Measurements from ENCODE around the gene S100PBP. TPM values are rescaled to one million over a fixed set of nuclear protein-coding genes. Genes with fewer than 3 reads are reported as not detected.
A peak's percentile ranks its signal among the peaks of the same experiment; 100 is the strongest.

Gene S100PBP
- total RNA-seq (2014; rRNA removed) = 33.7 and 41.0 TPM in 2 replicates
- polyA plus RNA-seq (2012) = 12.1 TPM

GRCh38 chr1:32817159-32817814, at the start of gene S100PBP, which contains the start of gene YARS1:
S100PBP (plus strand) TSS chr1:32817653; CDS start chr1:32826100, 8,447 bp downstream.
YARS1 (minus strand) TSS chr1:32817358; CDS start chr1:32817244, 114 bp downstream.
- DNase-seq (ENCODE audit: low read depth) = peak; percentile 96

GRCh38 chr1:32768110-32768850, 49.2 kb upstream of the S100PBP start:
- DNase-seq (ENCODE audit: low read depth) = no peak

DNA sequence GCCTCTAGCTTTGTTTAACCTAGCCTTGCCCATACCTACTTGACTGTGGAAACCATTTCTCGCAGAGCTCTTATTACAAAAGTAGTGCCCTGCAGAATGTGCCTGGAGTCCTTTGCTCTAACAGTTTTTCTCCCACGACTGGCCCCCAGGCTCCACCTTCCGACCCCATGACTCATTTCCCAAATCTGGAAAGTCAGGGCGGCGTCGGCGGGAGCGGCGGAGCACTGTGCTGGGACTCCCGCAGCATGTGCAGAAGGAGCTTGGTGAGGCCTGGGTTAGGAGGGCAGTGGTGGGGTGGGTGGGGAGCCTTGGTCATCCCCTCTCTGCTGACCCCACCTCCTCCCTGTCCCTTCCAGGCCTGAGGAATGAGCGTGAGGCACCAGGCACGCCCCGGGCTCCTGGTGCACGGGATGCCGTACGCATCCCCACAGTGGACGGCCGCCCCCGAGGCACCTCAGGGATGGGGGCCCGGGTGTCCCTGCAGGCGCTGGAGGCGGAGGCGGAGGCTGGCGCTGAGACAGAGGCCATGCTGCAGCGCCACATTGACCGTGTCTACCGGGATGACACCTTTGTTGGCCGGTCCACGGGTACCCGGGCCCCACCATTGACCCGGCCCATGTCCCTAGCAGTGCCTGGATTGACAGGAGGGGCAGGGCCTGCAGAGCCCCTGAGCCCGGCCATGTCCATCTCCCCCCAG, 47.8 kb upstream of the S100PBP start:
- DNase-seq (ENCODE audit: low read depth) = peak; percentile 45

DNA sequence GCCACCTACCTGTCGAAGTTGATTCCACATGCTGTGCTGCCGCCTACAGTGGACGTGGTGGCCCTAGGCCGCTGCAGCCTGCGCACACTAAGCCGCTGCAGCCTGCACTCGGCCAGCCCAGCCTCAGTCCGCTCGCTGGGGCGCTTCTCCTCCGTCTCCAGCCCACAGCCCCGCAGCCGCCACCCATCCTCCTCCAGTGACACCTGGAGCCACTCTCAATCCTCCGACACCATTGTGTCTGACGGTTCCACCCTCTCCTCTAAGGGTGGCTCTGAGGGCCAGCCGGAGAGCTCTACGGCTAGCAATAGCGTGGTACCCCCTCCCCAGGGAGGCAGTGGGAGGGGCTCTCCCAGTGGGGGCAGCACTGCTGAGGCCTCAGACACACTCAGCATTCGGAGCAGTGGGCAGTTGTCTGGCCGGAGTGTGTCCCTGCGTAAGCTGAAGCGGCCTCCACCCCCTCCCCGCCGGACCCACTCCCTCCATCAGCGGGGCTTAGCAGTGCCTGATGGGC, 47.2 kb upstream of the S100PBP start:
- no peak for DNase-seq (ENCODE audit: low read depth)

- no peak for DNase-seq (ENCODE audit: low read depth)
Measured at GRCh38 chr1:32770741-32771548, 46.5 kb upstream of the S100PBP start.

- DNase-seq (ENCODE audit: low read depth) = no peak
Measured at GRCh38 chr1:32771561-32772280, 45.7 kb upstream of the S100PBP start.

DNA sequence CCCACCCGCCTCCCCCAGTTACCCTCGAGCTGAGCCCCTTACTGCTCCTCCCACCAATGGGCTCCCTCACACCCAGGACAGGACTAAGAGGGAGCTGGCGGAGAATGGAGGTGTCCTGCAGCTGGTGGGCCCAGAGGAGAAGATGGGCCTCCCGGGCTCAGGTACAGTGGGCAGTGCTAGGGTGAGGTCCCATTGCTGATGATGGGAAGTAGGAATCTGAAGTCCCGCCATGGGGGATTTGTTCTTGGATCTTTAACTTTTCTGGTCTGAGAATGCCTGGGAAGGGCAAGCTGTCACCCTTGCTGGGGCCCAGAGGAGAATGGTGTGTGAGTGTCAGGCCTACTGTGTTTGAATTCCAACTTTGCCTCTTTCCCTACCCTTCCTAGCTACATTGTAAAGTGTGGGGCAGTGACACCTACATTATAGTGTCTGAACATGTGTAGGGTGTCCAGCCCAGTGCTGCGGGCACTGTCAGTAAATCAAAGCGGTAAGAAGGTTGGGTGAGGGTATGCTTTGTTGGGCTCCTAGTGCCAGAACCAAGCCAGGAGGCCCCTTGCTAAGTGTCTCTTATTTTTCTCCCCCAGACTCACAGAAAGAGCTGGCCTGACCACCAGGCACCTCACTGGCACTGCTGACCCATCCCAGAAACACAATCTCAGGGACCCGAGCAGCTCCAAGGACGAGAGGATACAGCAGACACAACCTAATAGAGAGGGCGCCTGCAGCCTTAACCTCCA, 45.0 kb upstream of the S100PBP start:
- no peak for DNase-seq (ENCODE audit: low read depth)

- DNase-seq (ENCODE audit: low read depth) = peak; percentile 62
Measured at GRCh38 chr1:32773018-32773763, 44.3 kb upstream of the S100PBP start.

DNA sequence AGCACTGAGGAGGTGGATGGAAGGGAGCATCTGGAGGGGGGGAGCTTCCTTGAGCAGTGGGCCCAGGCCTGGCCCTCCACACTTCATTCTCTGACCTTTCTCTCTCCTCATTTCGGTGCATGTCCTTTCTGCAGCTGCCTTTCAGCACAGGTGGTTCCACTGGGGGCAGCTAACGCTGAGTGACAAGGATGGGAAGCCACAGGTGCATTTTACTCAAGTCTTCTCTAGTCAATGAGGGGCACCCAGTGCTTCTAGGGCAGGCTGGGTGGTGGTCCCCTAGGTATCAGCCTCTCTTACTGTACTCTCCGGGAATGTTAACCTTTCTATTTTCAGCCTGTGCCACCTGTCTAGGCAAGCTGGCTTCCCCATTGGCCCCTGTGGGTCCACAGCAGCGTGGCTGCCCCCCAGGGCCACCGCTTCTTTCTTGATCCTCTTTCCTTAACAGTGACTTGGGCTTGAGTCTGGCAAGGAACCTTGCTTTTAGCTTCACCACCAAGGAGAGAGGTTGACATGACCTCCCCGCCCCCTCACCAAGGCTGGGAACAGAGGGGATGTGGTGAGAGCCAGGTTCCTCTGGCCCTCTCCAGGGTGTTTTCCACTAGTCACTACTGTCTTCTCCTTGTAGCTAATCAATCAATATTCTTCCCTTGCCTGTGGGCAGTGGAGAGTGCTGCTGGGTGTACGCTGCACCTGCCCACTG, 43.5 kb upstream of the S100PBP start:
- DNase-seq (ENCODE audit: low read depth) = no peak

DNA sequence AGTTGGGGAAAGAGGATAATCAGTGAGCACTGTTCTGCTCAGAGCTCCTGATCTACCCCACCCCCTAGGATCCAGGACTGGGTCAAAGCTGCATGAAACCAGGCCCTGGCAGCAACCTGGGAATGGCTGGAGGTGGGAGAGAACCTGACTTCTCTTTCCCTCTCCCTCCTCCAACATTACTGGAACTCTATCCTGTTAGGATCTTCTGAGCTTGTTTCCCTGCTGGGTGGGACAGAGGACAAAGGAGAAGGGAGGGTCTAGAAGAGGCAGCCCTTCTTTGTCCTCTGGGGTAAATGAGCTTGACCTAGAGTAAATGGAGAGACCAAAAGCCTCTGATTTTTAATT, 43.0 kb upstream of the S100PBP start:
- DNase-seq (ENCODE audit: low read depth) = no peak

GRCh38 chr1:32774950-32775634, 42.4 kb upstream of the S100PBP start:
- DNase-seq (ENCODE audit: low read depth) = peak; percentile 82

GRCh38 chr1:32775640-32776337, 41.7 kb upstream of the S100PBP start:
- peak; percentile 67 for DNase-seq (ENCODE audit: low read depth)

DNA sequence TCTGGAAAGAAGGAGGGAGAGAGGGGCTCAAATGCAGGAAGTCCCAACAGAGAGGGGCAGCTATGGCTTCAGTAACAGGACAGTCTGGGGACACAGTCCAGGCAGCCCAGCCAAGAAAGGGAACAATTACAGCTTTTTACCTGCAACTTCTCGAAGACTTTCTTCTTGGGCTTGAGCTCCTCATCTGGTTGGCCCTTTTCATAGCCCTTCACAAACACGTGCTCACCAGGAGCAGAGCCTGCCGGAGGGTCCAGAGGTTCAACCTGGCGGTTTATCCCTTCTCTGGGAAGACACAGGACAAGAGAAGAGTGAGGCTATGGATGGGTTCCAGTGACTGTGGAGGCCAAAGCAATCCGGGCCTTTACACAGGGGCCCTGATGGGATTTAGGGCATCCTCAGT, 38.2 kb upstream of the S100PBP start:
- DNase-seq (ENCODE audit: low read depth) = no peak

DNA sequence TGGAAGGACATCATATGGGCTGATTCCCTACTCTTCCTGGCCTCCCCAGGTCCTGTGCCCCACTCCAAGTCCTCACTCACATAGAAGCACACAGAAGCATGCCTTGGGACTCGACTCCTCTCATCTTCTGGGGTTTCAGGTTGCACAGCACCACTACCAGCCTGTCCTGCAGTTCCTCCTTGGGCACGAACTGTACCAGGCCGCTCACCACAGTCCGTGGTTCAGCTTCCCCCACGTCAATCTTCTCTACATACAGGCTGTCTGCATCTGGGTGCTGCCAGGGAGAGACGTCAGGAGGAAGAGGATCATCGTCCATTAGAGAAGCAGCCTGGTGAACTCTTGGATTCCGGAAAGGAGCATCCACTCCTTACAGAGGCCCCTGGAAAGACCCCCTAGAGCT, 37.4 kb upstream of the S100PBP start:
- DNase-seq (ENCODE audit: low read depth) = no peak

- no peak for DNase-seq (ENCODE audit: low read depth)
Measured at GRCh38 chr1:32780628-32781234, 36.7 kb upstream of the S100PBP start.

DNA sequence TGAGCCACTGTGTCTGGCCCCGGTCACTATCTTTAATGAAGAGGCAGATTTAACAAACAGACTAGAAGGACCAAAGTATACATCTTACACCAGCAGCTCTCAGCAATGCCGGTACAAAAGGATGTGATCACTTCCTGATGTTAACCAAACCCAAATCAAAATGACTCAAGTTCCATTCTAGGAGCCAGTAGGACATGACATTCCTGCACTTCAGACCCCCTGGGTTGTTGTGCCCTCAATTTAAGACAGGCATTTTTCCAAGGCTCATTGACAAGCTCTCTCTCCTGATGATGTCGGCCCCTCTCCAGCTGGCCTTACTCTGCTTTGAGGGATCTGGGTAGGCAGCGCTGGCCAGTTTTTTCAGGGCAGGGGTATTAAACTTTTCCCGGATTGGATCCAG, 35.4 kb upstream of the S100PBP start:
- DNase-seq (ENCODE audit: low read depth) = no peak

- no peak for DNase-seq (ENCODE audit: low read depth)
Measured at GRCh38 chr1:32783851-32784250, 33.6 kb upstream of the S100PBP start.

Measured in LHCN-M2 (cell line).